Left ventricle myocardium inferior (tissue), 1 donor: Measurements from ENCODE around the gene CNOT6. TPM values are rescaled to one million over a fixed set of nuclear protein-coding genes. Genes with fewer than 3 reads are reported as not detected.

Experiments used
- DNase-seq: peaks from one replicate; pipeline ENCODE4 v3.0.0-alpha.2; 2020
- H3K27ac ChIP-seq: fragments of 200-600 bp; replicated peaks from 2 replicates; pipeline ENCODE4 v1.8.0; 2021
- H3K27me3 ChIP-seq: fragments of 200-600 bp; 2 replicates; pipeline ENCODE4 v1.8.0; 2021; ENCODE audit warnings: low read depth
- H3K36me3 ChIP-seq: fragments of 200-600 bp; 2 replicates; pipeline ENCODE4 v1.8.0; 2021
- H3K4me1 ChIP-seq: fragments of 200-600 bp; 2 replicates; pipeline ENCODE4 v1.8.0; 2021
- H3K4me3 ChIP-seq: fragments of 200-600 bp; 2 replicates; pipeline ENCODE4 v1.8.0; 2021; ENCODE audit warnings: mild to moderate bottlenecking, moderate library complexity
- H3K9me3 ChIP-seq: fragments of 200-600 bp; replicated peaks from 2 replicates; pipeline ENCODE4 v1.8.0; 2021
- intact Hi-C: fragments of 100-400 bp; cut with micrococcal nuclease; formaldehyde crosslinking; loops from one replicate; pipeline ENCODE4 v1.11.0; 2022
- total RNA-seq: library from RNA; stranded (reverse); fragmentation: NEBNext Ultra II Directional; extraction: Animal tissue kit (Norgen Biotek cat#: 25700); gene quantifications from one replicate; pipeline ENCODE4 v1.2.1, GENCODE V29; 2021
- TF ChIP-seq, protein P1 (sequence below): fragments of 200-600 bp; IDR thresholded peaks from 2 replicates; pipeline ENCODE4 v1.8.0; 2021; ENCODE audit warnings: antibody characterized with exemption, mild to moderate bottlenecking, borderline replicate concordance
- donor health status: DM: no; HTN: yes; CAD: no; lungs with severe emphysema.

The CNOT6 gene
- total RNA-seq, 1 donor from 2014 or later = 15.9 TPM

DNA sequence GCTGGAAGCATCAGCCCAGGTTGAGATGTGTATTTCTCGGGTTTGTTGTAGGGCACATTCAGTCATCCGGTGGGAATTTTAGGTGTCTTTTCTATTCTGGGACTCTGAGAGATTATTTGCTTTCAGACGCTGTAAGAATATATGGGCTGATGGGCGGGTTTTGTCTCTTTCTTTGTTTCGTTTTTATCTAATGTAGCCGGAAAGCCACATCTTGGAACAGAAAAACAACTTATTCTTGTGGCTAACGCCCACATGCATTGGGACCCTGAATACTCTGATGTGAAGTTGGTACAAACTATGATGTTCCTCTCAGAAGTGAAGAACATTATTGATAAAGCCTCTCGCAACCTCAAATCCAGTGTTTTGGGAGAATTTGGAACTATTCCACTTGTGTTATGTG is 74.7 kb downstream of the CNOT6 start:
- H3K27ac ChIP-seq = no peak overlapping the region
- no peaks in the 10 kb centered on the region for H3K9me3 ChIP-seq
- peaks cover 78% of the 10 kb centered on the region for H3K36me3 ChIP-seq
- no peaks in the 10 kb centered on the region for H3K27me3 ChIP-seq
- TF ChIP-seq, protein P1, sequence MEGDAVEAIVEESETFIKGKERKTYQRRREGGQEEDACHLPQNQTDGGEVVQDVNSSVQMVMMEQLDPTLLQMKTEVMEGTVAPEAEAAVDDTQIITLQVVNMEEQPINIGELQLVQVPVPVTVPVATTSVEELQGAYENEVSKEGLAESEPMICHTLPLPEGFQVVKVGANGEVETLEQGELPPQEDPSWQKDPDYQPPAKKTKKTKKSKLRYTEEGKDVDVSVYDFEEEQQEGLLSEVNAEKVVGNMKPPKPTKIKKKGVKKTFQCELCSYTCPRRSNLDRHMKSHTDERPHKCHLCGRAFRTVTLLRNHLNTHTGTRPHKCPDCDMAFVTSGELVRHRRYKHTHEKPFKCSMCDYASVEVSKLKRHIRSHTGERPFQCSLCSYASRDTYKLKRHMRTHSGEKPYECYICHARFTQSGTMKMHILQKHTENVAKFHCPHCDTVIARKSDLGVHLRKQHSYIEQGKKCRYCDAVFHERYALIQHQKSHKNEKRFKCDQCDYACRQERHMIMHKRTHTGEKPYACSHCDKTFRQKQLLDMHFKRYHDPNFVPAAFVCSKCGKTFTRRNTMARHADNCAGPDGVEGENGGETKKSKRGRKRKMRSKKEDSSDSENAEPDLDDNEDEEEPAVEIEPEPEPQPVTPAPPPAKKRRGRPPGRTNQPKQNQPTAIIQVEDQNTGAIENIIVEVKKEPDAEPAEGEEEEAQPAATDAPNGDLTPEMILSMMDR = no peak
- H3K4me3 ChIP-seq = no peak overlapping the region
- H3K4me1 ChIP-seq = no peaks in the 10 kb centered on the region
- intact Hi-C loops = no loop called here
- no peak for DNase-seq

DNA sequence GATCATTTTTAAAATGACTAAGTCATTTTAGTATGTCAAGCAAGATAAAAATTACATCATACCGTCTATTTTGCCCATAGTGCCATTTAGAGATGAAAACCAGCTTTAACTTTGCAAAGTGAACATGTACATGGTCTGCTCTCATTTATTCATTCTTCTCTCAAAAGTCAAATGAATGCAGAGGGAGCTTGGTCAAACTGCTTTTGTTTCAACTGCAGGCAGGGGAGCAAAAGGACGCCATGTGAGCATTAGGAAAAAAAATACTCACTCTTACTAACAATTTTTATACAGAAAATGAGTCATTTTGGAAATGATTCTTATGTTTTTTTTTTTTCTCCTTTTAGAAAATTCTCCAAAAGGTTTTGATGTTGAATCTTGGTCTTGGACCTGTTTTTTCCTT is 81.4 kb downstream of the CNOT6 start:
- Histone ChIP-seq H3K9me3 (no peaks in the 10 kb centered on the region), H3K4me1 (no peaks in the 10 kb centered on the region), H3K27ac (no peak overlapping the region), H3K36me3 (peaks cover 57% of the 10 kb centered on the region), H3K27me3 (no peaks in the 10 kb centered on the region), H3K4me3 (no peak overlapping the region)
- TF ChIP-seq, protein P1 = no peak
- DNase-seq = no peak
- intact Hi-C loops = no loop called here

DNA sequence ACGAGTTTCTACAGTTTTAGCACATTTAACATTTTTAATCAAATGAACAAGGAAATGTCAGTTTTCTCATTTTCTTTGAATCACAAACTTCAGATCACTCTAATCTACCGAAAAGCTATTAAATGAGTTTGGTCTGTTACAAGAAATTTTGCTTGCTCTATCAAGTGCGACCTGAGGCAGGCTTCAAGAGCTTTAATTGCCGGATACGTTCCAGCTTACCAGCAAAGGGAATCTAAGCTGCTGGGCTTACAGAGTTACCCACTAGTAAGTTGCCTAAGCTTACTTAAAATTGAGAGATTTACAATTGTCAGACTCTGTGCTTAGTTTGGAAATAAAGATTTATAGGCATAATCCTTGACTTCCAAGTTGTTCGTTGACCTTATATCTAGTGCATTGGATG is 86.5 kb downstream of the CNOT6 start:
- Histone ChIP-seq H3K36me3 (peaks cover 17% of the 10 kb centered on the region), H3K4me1 (no peaks in the 10 kb centered on the region), H3K9me3 (peaks cover 17% of the 10 kb centered on the region), H3K4me3 (no peak overlapping the region), H3K27me3 (peaks cover under 1% of the 10 kb centered on the region), H3K27ac (no peak overlapping the region)
- intact Hi-C loops = no loop called here
- DNase-seq = no peak
- TF ChIP-seq, protein P1 = no peak

DNA sequence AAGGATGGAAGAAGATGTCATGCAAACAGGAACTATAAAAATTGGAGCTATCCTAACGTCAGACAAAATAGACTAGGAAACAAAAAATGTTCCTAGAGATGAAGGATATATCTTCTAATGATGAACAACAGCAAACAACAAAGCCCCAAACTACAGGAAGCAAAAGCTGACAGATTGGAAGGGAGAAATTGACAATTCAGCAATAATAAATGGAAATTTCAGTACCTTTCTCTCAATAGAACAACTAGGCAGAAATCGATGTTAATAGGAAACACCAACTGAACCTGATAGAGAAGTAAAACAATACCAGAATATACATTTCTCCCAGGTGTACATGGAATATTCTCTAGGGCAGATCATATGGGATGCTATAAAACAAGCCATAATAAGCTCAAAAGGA is 89.6 kb downstream of the CNOT6 start:
- Histone ChIP-seq H3K4me1 (no peaks in the 10 kb centered on the region), H3K27me3 (peaks cover 12% of the 10 kb centered on the region), H3K36me3 (no peaks in the 10 kb centered on the region), H3K9me3 (peaks cover 21% of the 10 kb centered on the region), H3K4me3 (no peak overlapping the region), H3K27ac (no peak overlapping the region)
- DNase-seq = no peak
- TF ChIP-seq, protein P1 = no peak
- intact Hi-C loops = no loop called here

DNA sequence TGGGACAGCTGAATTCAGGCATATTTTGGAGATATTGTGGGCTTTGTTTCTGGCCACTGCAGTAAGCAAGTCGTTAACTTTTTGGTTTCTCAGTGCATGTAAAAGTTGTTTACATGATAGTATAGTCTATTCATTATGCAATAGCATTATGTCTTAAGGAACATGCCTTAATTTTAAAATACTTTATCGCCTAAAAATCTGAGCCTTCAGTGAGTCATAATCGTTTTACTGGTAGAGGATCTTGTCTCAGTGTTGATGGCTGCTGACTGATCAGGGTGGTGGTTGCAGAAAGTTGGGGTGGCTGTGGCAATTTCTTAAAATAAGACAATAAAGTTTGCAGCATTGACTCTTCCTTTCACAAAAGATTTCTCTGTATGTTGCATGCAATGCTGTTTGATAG is 92.0 kb downstream of the CNOT6 start:
- DNase-seq = no peak
- TF ChIP-seq, protein P1 = no peak
- peaks cover 37% of the 10 kb centered on the region for H3K27me3 ChIP-seq
- no peak overlapping the region for H3K27ac ChIP-seq
- no peaks in the 10 kb centered on the region for H3K36me3 ChIP-seq
- H3K4me1 ChIP-seq = peaks cover 14% of the 10 kb centered on the region
- intact Hi-C loops = no loop called here
- H3K4me3 ChIP-seq = no peak overlapping the region
- H3K9me3 ChIP-seq = peaks cover 21% of the 10 kb centered on the region

DNA sequence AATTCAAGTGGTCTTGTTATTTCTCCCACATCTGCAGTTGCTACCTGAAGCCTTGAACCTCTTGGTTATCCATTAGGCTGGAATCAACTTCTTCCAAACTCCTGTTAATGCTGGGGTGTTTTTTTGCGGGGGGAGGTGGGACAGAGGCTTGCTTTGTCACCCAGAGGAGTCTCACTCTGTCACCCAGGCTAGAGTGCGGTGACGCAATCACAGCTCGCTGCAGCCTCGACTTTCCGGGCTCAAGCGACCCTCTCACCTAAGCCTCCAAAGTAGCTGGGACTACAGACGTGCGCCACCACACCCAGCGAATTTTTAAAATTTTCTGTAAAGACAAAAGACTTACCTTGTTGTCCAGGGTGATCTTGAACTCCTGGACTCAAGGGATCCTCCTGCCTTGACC is 92.7 kb downstream of the CNOT6 start:
- Histone ChIP-seq H3K9me3 (peaks cover 21% of the 10 kb centered on the region), H3K4me3 (no peak overlapping the region), H3K4me1 (peaks cover 20% of the 10 kb centered on the region), H3K27ac (no peak overlapping the region), H3K27me3 (peaks cover 44% of the 10 kb centered on the region), H3K36me3 (no peaks in the 10 kb centered on the region)
- no peak for DNase-seq
- intact Hi-C loops = no loop called here
- TF ChIP-seq, protein P1 = no peak
